B cell (primary cell): Measurements from ENCODE around the gene CASK. TPM values are rescaled to one million over a fixed set of nuclear protein-coding genes. Genes with fewer than 3 reads are reported as not detected.

Experiments
- ATAC-seq: fragments of 200-7000 bp; cut with Tn5 transposase; one replicate; pipeline ENCODE4 v1.10.0; 2021; ENCODE audit warnings: low read depth, mild to moderate bottlenecking, moderate number of reproducible peaks, moderate library complexity
- CTCF ChIA-PET: fragments of 350-600 bp; sonication (Branson Sonifier 250); formaldehyde crosslinking; loops from one replicate; lab custom pipeline; 2021; ENCODE audit warnings: antibody characterized with exemption, inconsistent platforms; lab: Charles Lee
- POLR2A ChIA-PET: fragments of 350-600 bp; sonication (Branson Sonifier 250); formaldehyde crosslinking; loops from one replicate; lab custom pipeline; 2021; ENCODE audit warnings: antibody characterized with exemption; lab: Charles Lee
- DNase-seq: peaks from one replicate; pipeline ENCODE4 v3.0.0; 2013
- H2AFZ ChIP-seq: 2 replicates; pipeline ENCODE4 v1.6.1; 2012; ENCODE audit warnings: mild to moderate bottlenecking, low read depth, low read length; ENCODE audit not compliant: insufficient read depth, poor library complexity, severe bottlenecking
- H3K27ac ChIP-seq, 2 donors: 1 replicate in 1 of 2; 2 replicates in 1 of 2; pipeline ENCODE4 v1.5.1; 2012 to 2013; ENCODE audit warnings: low read length in 2 of 2, mild to moderate bottlenecking in 2 of 2, moderate library complexity in 1 of 2
- H3K27me3 ChIP-seq, 4 experiments: fragments of 200-600 bp in 1 of 4; sonication (generic) in 1 of 4; replicated peaks in 1 of 4; 1 replicate in 2 of 4; 2 replicates in 2 of 4; pipeline versions ENCODE4 v1.6.1 to v1.7.0; 2013 to 2016; ENCODE audit warnings: low read length in 3 of 4, mild to moderate bottlenecking in 2 of 4, mixed read lengths in 1 of 4, moderate library complexity in 1 of 4; ENCODE audit not compliant: insufficient read depth in 4 of 4, control insufficient read depth in 3 of 4; ENCODE audit errors: control extremely low read depth in 1 of 4
- H3K36me3 ChIP-seq, 2 experiments: replicated peaks in 1 of 2; 1 replicate in 1 of 2; 2 replicates in 1 of 2; pipeline versions ENCODE4 v1.6.1 to v1.7.1; 2013; ENCODE audit warnings: low read length in 1 of 2; ENCODE audit not compliant: insufficient read depth in 2 of 2, control insufficient read depth in 1 of 2; ENCODE audit errors: control extremely low read depth in 1 of 2, extremely low read depth in 1 of 2
- H3K4me1 ChIP-seq, 2 donors: fragments of 200-600 bp in 1 of 2; sonication (generic) in 1 of 2; 1 replicate in 1 of 2; 2 replicates in 1 of 2; pipeline versions ENCODE4 v1.5.1 to v1.6.1; 2013 to 2017; ENCODE audit warnings: low read length in 2 of 2; ENCODE audit not compliant: control insufficient read depth in 2 of 2, insufficient read depth in 2 of 2
- H3K4me2 ChIP-seq: replicated peaks from 2 replicates; pipeline ENCODE3; 2012; ENCODE audit warnings: mild to moderate bottlenecking, low read depth, low read length; ENCODE audit not compliant: poor library complexity, severe bottlenecking
- H3K4me3 ChIP-seq, 5 experiments: fragments of 200-600 bp in 1 of 5; sonication (generic) in 1 of 5; 1 replicate in 3 of 5; 2 replicates in 2 of 5; pipeline versions ENCODE4 v1.5.1 to v1.7.0; 2011 to 2016; ENCODE audit warnings: low read length in 4 of 5, mild to moderate bottlenecking in 4 of 5, low read depth in 2 of 5, control low read depth in 1 of 5, moderate library complexity in 1 of 5; ENCODE audit not compliant: insufficient read depth in 1 of 5; ENCODE audit errors: control extremely low read depth in 1 of 5, extremely low read depth in 1 of 5
- H3K79me2 ChIP-seq: fragments of 200-600 bp; sonication (generic); one replicate; pipeline ENCODE4 v1.6.0; 2016; ENCODE audit warnings: low read length; ENCODE audit not compliant: control insufficient read depth, insufficient read depth
- H3K9ac ChIP-seq: fragments of 200-600 bp; sonication (generic); 2 replicates; pipeline ENCODE4 v1.6.1; 2017; ENCODE audit warnings: mild to moderate bottlenecking, low read length, moderate library complexity
- H3K9me3 ChIP-seq, 3 donors: one replicate each; pipeline versions ENCODE4 v1.6.1 to v1.7.1; 2013; ENCODE audit warnings: low read length in 2 of 3; ENCODE audit not compliant: control insufficient read depth in 2 of 3, insufficient read depth in 1 of 3; ENCODE audit errors: control extremely low read depth in 1 of 3
- H4K20me1 ChIP-seq: 2 replicates; pipeline ENCODE4 v1.6.0; 2012; ENCODE audit warnings: mild to moderate bottlenecking, low read length; ENCODE audit not compliant: insufficient read depth, control insufficient read depth, poor library complexity, severe bottlenecking
- H3K27ac Mint-ChIP-seq: one replicate; pipeline ENCODE4 v1.8.0; 2021; ENCODE audit warnings: mixed read lengths
- H3K27me3 Mint-ChIP-seq: one replicate; pipeline ENCODE4 v1.8.0; 2021; ENCODE audit warnings: mixed read lengths
- H3K4me1 Mint-ChIP-seq: one replicate; pipeline ENCODE4 v1.8.0; 2021; ENCODE audit warnings: mixed read lengths
- H3K4me3 Mint-ChIP-seq: one replicate; pipeline ENCODE4 v1.8.0; 2021; ENCODE audit warnings: mixed read lengths
- H3K9me3 Mint-ChIP-seq: one replicate; pipeline ENCODE4 v1.8.0; 2022; ENCODE audit warnings: mixed read lengths; ENCODE audit not compliant: insufficient read depth
- CTCF ChIP-seq: fragments of 200-600 bp; IDR thresholded peaks from one replicate; pipeline ENCODE4 v1.8.0; 2022; ENCODE audit warnings: antibody characterized with exemption, mild to moderate bottlenecking
- EZH2 ChIP-seq: IDR thresholded peaks from 2 replicates; pipeline ENCODE4 v1.6.1; 2012; ENCODE audit warnings: borderline replicate concordance, low read depth, mild to moderate bottlenecking, moderate library complexity, low read length; ENCODE audit not compliant: insufficient read depth, poor library complexity, severe bottlenecking
- intact Hi-C: fragments of 100-400 bp; cut with micrococcal nuclease; formaldehyde crosslinking; loops from one replicate; pipeline ENCODE4 v1.10.0; 2022
- polyA plus RNA-seq: library from polyadenylated mRNA; depleted of rRNA; stranded (reverse); fragments of >200 nt; gene quantifications from 2 replicates; pipeline ENCODE4 v1.2.3, GENCODE V29; 2012
- total RNA-seq, 2 donors: library from RNA; stranded (reverse); fragments of 120-200 nt in 1 of 2; gene quantifications; 1 replicate in 1 of 2; 2 replicates in 1 of 2; pipeline versions ENCODE4 v1.2.3 to v1.2.4, GENCODE V29; 2013 to 2022

Gene CASK
- total and polyA plus RNA-seq, 2 donors (not counting 1 experiment from before 2014, with no cell fraction given), result 14.2 to 50.4 TPM

DNA sequence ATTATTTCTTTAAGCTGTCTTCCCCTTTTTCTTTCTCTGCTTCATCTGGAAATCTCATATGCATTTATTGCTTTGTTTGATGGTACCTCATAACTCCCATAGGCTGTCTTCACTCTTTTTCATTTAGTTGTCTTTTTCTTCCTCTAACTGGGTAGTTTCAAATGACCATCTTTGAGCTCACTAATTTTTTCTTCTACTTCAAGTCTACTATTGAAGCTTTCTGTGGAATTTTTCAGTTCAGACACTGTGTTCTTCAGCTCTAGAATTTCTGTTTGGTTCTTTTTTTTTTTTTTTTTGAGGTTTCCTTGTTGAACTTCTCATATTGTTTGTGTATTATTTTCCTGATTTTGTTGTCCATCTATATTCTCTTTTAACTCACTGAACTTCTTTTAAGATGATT lies 23.0 kb downstream of the CASK start:
- ChIA-PET CTCF (no interaction called here), POLR2A (no interaction called here)
- no peak overlapping the region for H3K4me3 ChIP-seq
- H3K9ac ChIP-seq, result no peak overlapping the region
- peaks cover 0 to 21% (median 16%) of the 10 kb centered on the region in 3 donors for H3K9me3 ChIP-seq
- no peak overlapping the region for H3K4me2 ChIP-seq
- H3K4me1 Mint-ChIP-seq, result peaks cover 11% of the 10 kb centered on the region
- intact Hi-C loops, result no loop called here
- no peak overlapping the region for H3K27ac Mint-ChIP-seq
- H2AFZ ChIP-seq, result no peak overlapping the region
- TF ChIP-seq CTCF (no peak), EZH2 (no peak)
- ATAC-seq (no peak), DNase-seq (no peak)
- H3K4me1 ChIP-seq, result no peaks in the 10 kb centered on the region
- peaks cover 5% of the 10 kb centered on the region for H3K9me3 Mint-ChIP-seq
- H3K36me3 ChIP-seq, result no peaks in the 10 kb centered on the region
- no peak overlapping the region for H3K4me3 Mint-ChIP-seq
- H3K27me3 Mint-ChIP-seq, result no peaks in the 10 kb centered on the region
- H3K27ac ChIP-seq, result no peak overlapping the region
- peaks cover 7% of the 10 kb centered on the region for H3K79me2 ChIP-seq
- no peaks in the 10 kb centered on the region for H3K27me3 ChIP-seq
- no peaks in the 10 kb centered on the region for H4K20me1 ChIP-seq

DNA sequence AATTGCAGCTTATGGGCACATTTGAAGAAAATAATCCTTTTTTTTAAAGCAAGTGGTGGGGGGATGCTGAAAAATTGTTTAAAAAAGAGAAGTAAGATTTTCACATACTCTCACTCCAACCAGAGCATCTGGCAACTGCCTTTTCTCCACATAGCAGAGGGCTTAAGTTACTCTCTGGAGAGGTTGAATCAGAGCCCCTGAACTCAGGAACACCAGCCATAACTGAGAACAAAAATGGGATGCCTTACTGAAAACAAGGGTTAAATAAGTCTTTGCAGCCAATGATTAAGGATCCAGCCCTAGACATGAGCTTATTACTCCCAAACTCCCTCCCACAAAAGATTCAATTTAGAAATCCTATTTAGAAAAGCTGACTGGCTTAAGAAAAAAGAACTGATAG lies 27.5 kb downstream of the CASK start:
- intact Hi-C loops, result no loop called here
- CTCF ChIA-PET, result no interaction called here
- Mint-ChIP-seq H3K9me3 (peaks cover 5% of the 10 kb centered on the region), H3K4me1 (no peaks in the 10 kb centered on the region), H3K27me3 (no peaks in the 10 kb centered on the region), H3K4me3 (no peak overlapping the region), H3K27ac (no peak overlapping the region)
- TF ChIP-seq EZH2, result no peak
- TF ChIP-seq CTCF, result no peak
- POLR2A ChIA-PET, result no interaction called here
- H3K9me3 ChIP-seq, result peaks cover 0 to 21% (median 4%) of the 10 kb centered on the region in 3 donors
- H2AFZ ChIP-seq, result no peak overlapping the region
- H3K4me2 ChIP-seq, result no peak overlapping the region
- H4K20me1 ChIP-seq, result no peaks in the 10 kb centered on the region
- no peaks in the 10 kb centered on the region for H3K27me3 ChIP-seq
- H3K4me1 ChIP-seq, result no peaks in the 10 kb centered on the region
- H3K27ac ChIP-seq, result no peak overlapping the region
- DNase-seq (no peak), ATAC-seq (no peak)
- no peak overlapping the region for H3K4me3 ChIP-seq
- H3K79me2 ChIP-seq, result peaks cover 3% of the 10 kb centered on the region
- no peak overlapping the region for H3K9ac ChIP-seq
- no peaks in the 10 kb centered on the region for H3K36me3 ChIP-seq
